NB4 (cell line): ENCODE measurements around the gene VPS37C.

ENCODE experiments used
- CTCF ChIP-seq: IDR thresholded peaks from one replicate; pipeline ENCODE4 v1.5.1; 2012; ENCODE audit warnings: low read depth, low read length
- POLR2A ChIP-seq: IDR thresholded peaks from 2 replicates; pipeline ENCODE4 v1.6.1; 2011; ENCODE audit warnings: mild to moderate bottlenecking; ENCODE audit not compliant: insufficient read length; ENCODE audit errors: extremely low read depth

DNA sequence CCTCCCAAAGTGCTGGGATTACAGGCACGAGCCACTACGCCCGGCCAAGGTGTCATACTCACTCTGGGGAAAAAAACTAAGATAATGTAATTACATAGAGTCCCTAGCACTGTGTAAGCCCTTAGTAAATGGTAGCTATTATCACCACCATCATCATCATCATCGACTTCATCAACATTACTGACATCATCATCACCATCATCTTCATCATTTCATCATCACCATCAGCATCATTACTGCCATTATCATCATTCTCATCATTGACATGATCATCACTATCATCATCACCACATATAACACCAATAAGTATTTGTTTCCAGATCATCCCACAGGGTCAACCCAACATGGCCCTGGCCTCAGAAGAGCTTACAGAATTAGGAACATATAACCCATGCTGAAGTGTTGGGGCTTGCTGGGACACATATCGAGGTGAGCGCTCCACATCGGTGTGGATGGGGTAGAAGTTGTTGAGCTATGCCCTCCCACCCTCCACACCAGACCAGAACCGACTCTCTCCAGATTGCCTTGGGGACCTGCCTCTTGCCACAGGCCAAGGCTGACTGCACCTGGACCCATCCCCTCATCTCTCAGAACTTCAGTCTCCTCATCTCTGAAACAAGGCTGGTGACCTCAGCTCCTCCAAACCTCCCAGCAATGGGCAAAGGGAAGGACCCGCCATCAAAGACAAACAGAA, 73.7 kb downstream of the VPS37C start:
- TF ChIP-seq POLR2A (no peak), CTCF (no peak)
